HG03460 (cell line): ENCODE results near the gene TMED5.
A peak's percentile ranks its signal among the peaks of the same experiment; 100 is the strongest.
"Not testable (repeated sequence)": the region's sequence is repeated elsewhere in the genome, so short reads cannot be mapped to it uniquely, and the experiment has no call there.

Experiments used
- ATAC-seq: cut with Tn5 transposase; IDR thresholded peaks from one replicate; pipeline ENCODE4 v1.9.1; 2021; ENCODE audit not compliant: unreplicated experiment

The TMED5 gene

GRCh38 chr1:93179886-93180722 lies at the start of gene TMED5:
TMED5 (minus strand) TSS chr1:93180413; CDS start chr1:93180242, 171 bp downstream.
- ATAC-seq: peak; percentile 81

GRCh38 chr1:93223023-93223675 lies 42.9 kb upstream of the TMED5 start:
- ATAC-seq: no peak

DNA sequence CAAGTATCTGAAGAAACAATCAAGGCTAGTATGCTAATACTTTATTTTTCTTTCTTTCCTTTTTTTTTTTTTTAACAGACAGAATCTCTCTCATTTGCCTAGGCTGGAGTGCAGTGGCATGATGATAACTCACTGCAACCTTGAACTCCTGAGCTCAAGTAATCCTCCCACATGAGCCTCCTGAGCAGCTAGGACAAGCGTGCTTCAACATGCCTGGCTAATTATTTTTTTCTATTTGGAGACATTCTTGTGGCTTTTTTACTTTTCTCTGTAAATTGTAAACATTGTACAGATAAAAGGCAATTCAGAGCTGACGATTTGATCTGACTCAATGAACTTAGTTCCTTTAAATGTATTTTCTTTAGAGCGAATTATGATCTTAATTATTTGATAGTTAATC lies 41.7 kb upstream of the TMED5 start:
- ATAC-seq: no peak

GRCh38 chr1:93220716-93221115 lies 40.5 kb upstream of the TMED5 start:
- ATAC-seq: not testable (repeated sequence)

- peak; percentile 45 for ATAC-seq
Measured at GRCh38 chr1:93219443-93219842, 39.2 kb upstream of the TMED5 start.

GRCh38 chr1:93215322-93215721 lies 35.1 kb upstream of the TMED5 start:
- ATAC-seq: no peak

GRCh38 chr1:93207211-93207610 lies 27.0 kb upstream of the TMED5 start:
- no peak for ATAC-seq

GRCh38 chr1:93206567-93206954 lies 26.3 kb upstream of the TMED5 start:
- ATAC-seq: no peak

GRCh38 chr1:93205892-93206566 lies 25.8 kb upstream of the TMED5 start:
- no peak for ATAC-seq

DNA sequence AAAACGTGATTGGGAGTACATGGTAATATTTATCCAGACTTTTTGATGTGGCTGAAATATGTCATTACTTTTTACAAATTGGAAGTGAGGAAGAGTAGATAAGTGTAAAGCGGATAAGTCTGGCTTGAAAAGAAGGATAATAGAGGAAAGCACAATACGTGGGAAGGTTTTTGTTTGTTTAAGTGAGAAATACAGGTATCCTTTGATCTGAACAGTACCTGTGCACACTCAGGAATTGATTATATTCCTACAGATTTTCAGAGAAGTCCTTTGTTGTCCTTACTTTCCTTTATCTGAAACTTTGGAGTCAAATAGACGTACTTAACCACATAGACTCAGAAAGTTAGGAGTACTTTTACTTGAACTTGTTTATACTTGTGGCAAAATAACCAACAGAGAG lies 20.5 kb upstream of the TMED5 start:
- ATAC-seq: no peak

DNA sequence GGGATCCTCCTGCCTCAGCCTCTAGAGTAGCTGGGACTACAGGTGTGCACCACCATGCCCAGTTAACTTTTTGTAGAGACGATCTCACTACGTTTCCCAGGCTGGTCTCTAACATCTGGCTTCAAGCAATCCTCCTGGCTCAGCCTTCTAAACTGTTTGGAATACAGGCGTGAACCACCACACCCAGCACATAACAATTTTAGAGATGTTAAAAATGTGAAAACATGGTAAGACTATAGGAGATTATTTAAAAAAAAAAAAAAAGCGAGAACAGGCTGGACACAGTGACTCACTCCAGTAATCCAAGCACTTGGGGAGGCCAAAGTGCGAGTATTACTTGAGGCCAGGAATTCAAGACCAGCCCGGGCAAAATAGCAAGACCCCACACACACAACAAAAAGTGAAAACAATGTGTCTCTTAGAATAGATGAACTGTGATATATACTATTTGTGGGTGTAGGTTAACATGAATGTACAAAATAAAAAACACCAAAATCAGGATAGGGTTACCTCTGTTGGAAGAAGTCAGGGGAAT lies 19.9 kb upstream of the TMED5 start:
- ATAC-seq: no peak

GRCh38 chr1:93199150-93199549 lies 18.9 kb upstream of the TMED5 start:
- ATAC-seq: no peak

- no peak for ATAC-seq
Measured at GRCh38 chr1:93196591-93196990, 16.4 kb upstream of the TMED5 start.

GRCh38 chr1:93194231-93194990 lies 14.2 kb upstream of the TMED5 start:
- ATAC-seq: no peak

DNA sequence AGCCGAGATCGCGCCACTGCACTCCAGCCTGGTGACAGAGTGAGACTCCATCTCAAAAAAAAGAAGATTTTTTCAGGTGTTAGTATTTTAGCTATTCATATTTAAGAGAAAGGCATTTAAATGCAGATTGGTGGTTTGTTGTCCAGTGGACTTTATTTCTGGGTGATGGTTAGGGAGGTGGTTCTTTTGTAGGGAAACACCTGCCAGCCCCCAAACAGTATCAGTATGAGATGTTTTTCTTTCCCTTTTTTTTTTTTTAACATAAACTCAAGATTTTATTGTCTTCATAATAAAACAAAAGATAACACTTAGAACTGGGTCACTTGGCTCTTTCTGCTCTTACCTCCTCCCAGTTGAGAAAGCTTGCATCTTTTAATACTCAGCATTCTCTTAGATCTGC lies 10.2 kb upstream of the TMED5 start:
- no peak for ATAC-seq

DNA sequence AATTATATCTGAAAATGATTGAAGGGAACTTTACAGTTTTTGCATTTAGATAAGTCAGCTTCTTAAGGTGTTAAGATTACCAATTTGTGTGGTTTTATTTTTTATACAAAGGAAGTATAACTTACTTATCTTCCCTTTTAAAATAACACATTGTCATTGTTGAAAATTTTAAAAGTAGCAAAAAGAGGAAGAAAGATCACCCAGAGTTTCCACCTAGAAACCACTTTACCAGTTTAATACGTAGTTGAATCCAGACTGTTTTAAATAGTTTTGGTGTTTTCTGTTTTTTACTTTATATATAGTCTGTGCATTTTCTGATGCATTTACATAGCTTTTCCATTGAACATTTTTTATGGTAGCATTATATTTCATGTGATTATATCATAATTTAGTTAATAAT lies 6.5 kb upstream of the TMED5 start:
- no peak for ATAC-seq

DNA sequence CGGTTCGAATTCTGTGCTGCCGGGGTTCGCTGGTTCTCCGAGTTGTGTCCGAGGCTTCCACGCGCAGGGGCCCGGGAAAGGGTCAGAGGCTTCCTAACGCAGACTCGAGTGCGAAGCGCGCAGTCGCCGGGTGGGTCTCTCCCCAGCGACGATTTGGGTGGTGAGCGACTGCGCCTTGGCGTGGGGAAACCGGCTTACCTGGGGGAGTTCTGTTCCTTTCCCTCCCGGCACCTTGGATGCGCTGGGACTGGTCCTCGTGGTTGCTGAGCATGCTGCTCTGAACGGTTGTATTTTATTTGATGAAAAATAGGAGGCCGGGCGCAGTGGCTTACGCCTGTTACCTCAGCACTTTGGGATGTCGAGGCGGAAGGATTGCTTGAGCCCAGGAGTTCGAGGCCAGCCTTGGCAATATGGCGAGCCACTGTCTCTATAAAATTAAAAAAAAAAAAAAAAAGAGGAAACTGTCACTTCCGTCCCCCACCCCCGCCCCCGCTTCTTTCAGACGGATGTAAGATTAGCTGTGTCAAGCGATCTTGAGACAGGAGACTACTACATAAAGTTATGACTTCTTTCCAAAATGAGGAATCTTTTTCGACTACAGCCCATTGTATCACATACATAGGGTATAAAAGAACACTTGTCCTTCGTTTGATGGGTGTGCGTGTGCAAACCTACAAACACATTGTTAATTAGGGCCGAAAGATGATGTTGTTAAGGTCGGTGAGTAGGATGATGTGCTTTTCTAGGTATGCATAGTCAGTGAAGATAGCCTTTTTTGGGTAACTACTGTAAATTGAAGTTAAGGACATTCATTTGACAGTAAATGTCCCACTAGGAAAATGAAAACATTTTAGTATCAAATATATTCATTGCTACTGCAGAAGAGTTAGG lies 755 bp upstream of the TMED5 start, which contains the start of gene CCDC18:
CCDC18 (plus strand) TSS at position 2 of the 891 bp plus-strand sequence. CDS start 2,638 bp downstream, outside the sequence.
- peak; percentile 15 for ATAC-seq

- ATAC-seq: no peak
Measured at GRCh38 chr1:93178418-93178817, 1.8 kb downstream of the TMED5 start.

- no peak for ATAC-seq
Measured at GRCh38 chr1:93177991-93178390, 2.2 kb downstream of the TMED5 start.

- not testable (repeated sequence) for ATAC-seq
Measured at GRCh38 chr1:93174638-93175037, 5.6 kb downstream of the TMED5 start.
